ENCODE data around the gene NETO1. TPM values are rescaled to one million over a fixed set of nuclear protein-coding genes. Genes with fewer than 3 reads are reported as not detected.

The NETO1 gene
- total and polyA plus RNA-seq, 7 donors: under 0.01 to 0.86 TPM; not detected in 5

DNA sequence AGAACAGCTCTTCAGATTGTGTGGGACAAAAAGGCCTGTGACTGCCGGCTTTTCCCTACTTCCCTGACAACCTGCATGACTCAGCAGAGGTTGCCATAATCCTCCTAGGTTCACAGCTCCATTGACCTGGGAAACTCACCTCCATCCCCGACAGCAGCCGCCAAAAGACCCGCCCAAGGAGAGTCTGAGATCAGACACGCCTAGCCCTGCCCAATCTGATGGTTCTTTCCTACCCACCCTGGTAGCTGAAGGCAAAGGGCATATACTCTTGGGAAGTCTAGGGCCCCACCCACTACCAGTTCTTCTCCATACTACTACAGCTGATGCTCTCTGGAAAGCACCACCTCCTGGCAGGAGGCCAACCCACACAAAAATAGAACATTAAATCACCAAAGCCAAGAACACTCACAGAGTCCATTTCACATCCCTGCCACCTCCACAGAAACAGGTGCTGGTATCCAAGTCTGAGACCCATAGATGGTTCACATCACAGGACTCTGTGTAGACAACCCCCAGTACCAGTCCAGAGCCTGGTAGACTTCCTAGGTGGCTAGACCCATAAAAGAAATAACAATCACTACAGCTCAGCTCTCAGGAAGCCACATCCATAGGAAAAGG is 140.6 kb downstream of the NETO1 start:
- intact Hi-C loops (cut with DNase I): no loop called here
- no peak for TF ChIP-seq POLR2A (IDR thresholded peaks at IDR 0.05)
- TF ChIP-seq POLR2AphosphoS5 (IDR thresholded peaks at IDR 0.05): no peak
- TF ChIP-seq, protein P1, sequence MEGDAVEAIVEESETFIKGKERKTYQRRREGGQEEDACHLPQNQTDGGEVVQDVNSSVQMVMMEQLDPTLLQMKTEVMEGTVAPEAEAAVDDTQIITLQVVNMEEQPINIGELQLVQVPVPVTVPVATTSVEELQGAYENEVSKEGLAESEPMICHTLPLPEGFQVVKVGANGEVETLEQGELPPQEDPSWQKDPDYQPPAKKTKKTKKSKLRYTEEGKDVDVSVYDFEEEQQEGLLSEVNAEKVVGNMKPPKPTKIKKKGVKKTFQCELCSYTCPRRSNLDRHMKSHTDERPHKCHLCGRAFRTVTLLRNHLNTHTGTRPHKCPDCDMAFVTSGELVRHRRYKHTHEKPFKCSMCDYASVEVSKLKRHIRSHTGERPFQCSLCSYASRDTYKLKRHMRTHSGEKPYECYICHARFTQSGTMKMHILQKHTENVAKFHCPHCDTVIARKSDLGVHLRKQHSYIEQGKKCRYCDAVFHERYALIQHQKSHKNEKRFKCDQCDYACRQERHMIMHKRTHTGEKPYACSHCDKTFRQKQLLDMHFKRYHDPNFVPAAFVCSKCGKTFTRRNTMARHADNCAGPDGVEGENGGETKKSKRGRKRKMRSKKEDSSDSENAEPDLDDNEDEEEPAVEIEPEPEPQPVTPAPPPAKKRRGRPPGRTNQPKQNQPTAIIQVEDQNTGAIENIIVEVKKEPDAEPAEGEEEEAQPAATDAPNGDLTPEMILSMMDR (IDR thresholded peaks at IDR 0.05): no peak
- TF ChIP-seq EP300 (IDR thresholded peaks at IDR 0.05): no peak
- WGBS, 2 donors: 25 to 73% methylated on average over 5 of the region's 5 CpGs
- Histone ChIP-seq H3K27ac (no peak overlapping the region), H3K4me1 (no peaks in the 10 kb centered on the region), H3K36me3 (no peaks in the 10 kb centered on the region), H3K27me3 (no peaks in the 10 kb centered on the region), H3K9me3 (peaks cover 0 to 3% (median 0%) of the 10 kb centered on the region in 4 donors), H3K4me3 (no peak overlapping the region)
- no peak for DNase-seq

DNA sequence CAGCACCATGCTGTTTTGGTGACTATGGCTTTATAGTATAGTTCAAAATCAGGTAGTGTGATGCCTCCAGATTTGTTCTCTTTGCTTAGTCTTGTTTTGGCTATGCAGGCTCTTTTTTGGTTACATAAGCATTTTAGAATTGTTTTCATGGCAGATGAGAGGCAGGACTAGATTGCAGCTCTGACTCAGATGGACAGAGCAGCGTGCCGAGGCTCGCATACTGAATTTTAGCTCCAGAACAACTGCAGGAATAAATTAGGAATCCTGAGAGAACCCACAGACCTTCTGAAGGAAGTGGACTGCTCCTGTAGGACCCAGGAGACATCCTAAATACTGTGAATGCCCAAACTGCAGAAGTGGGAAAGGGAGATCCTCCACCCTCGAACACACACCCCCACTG is 141.6 kb downstream of the NETO1 start:
- H3K9me3 ChIP-seq: peaks cover 0 to 3% (median 0%) of the 10 kb centered on the region in 4 donors
- DNase-seq: no peak
- H3K27me3 ChIP-seq: no peaks in the 10 kb centered on the region
- intact Hi-C loops (cut with DNase I): no loop called here
- 93 to 95% methylated on average over 4 of the region's 4 CpGs for WGBS, 2 donors
- H3K27ac ChIP-seq: no peak overlapping the region
- H3K4me3 ChIP-seq: no peak overlapping the region
- H3K36me3 ChIP-seq: no peaks in the 10 kb centered on the region
- TF ChIP-seq EP300 (IDR thresholded peaks at IDR 0.05) (no peak), POLR2A (IDR thresholded peaks at IDR 0.05) (no peak), POLR2AphosphoS5 (IDR thresholded peaks at IDR 0.05) (no peak)
- TF ChIP-seq, protein P1 (IDR thresholded peaks at IDR 0.05): no peak
- H3K4me1 ChIP-seq: no peaks in the 10 kb centered on the region

DNA sequence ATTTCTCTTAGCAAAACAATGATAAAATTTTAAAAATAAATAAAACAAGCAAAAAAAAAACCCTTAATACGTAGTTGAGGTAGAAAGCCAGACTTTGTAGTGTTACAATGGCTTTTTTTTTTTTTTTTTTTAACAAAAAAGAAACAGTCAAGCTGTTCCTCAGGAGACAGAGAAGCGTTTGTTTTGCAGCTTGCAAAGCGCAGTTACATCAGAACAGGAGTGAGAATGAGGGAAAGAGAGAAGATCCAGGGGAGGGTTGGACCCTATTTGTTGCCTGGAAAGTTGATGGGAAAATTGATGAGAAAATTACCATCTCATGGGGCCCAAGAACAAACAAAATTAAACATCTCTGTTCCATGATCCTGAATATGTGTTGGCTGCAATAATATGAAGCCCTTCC is 146.5 kb downstream of the NETO1 start:
- H3K27ac ChIP-seq: no peak overlapping the region
- no peak for TF ChIP-seq EP300 (IDR thresholded peaks at IDR 0.05)
- TF ChIP-seq POLR2A (IDR thresholded peaks at IDR 0.05): no peak
- TF ChIP-seq, protein P1 (IDR thresholded peaks at IDR 0.05): no peak
- TF ChIP-seq POLR2AphosphoS5 (IDR thresholded peaks at IDR 0.05): no peak
- H3K9me3 ChIP-seq: peaks cover 0 to 2% (median 0%) of the 10 kb centered on the region in 4 donors
- no peak overlapping the region for H3K4me3 ChIP-seq
- no peaks in the 10 kb centered on the region for H3K27me3 ChIP-seq
- intact Hi-C loops (cut with DNase I): no loop called here
- no peaks in the 10 kb centered on the region for H3K36me3 ChIP-seq
- no peak for DNase-seq
- 51 to 63% methylated on average over 3 of the region's 3 CpGs for WGBS, 2 donors
- no peaks in the 10 kb centered on the region for H3K4me1 ChIP-seq

DNA sequence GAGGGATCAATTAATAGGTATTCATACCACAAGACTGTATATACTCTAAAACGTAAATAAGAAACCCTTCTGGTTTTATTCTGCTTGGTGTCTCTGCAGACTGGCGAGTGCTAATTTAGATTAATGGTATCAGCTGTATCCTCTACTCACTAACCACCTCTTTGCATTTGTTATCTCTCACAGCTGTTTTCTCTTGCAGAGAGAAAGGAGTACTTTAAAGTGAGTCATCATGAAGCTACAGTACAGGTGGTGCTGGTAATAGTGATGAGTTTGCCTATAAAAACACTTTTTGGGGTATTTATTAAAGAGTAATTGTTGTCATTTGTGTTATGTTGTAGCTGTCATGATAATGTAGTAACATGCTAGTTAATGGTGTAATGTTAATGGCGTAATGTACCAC is 147.7 kb downstream of the NETO1 start:
- no peak overlapping the region for H3K27ac ChIP-seq
- intact Hi-C loops (cut with DNase I): no loop called here
- TF ChIP-seq, protein P1 (IDR thresholded peaks at IDR 0.05): no peak
- TF ChIP-seq EP300 (IDR thresholded peaks at IDR 0.05) (no peak), POLR2AphosphoS5 (IDR thresholded peaks at IDR 0.05) (no peak), POLR2A (IDR thresholded peaks at IDR 0.05) (no peak)
- 64 to 71% methylated on average over 3 of the region's 3 CpGs for WGBS, 2 donors
- no peak overlapping the region for H3K4me3 ChIP-seq
- no peaks in the 10 kb centered on the region for H3K9me3 ChIP-seq
- DNase-seq: no peak
- H3K4me1 ChIP-seq: no peaks in the 10 kb centered on the region
- H3K36me3 ChIP-seq: no peaks in the 10 kb centered on the region
- H3K27me3 ChIP-seq: no peaks in the 10 kb centered on the region

DNA sequence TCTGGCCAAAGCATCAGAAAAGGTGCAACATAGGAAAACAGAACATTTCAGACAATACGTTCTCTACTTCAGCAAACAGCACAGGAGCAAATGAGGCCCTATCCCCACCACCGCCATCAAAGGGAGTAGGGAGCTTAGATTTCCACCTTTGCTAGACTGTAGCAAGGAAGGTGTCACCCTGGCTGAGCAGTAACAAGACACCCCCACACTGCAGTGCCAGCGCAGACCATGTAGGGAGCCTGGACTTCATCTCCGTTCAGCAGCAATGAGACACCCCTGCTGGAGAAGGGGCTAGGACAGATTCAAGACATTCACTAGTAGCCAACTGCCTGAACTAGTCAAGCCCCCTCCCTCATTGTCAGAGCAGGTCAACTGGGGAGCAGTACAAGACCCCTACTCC is 163.6 kb downstream of the NETO1 start:
- Histone ChIP-seq H3K9me3 (no peaks in the 10 kb centered on the region), H3K4me1 (no peaks in the 10 kb centered on the region), H3K36me3 (no peaks in the 10 kb centered on the region), H3K27ac (no peak overlapping the region), H3K4me3 (no peak overlapping the region), H3K27me3 (no peaks in the 10 kb centered on the region)
- no peak for DNase-seq
- TF ChIP-seq POLR2AphosphoS5 (IDR thresholded peaks at IDR 0.05): no peak
- TF ChIP-seq POLR2A (IDR thresholded peaks at IDR 0.05): no peak
- TF ChIP-seq, protein P1 (IDR thresholded peaks at IDR 0.05): no peak
- TF ChIP-seq EP300 (IDR thresholded peaks at IDR 0.05): no peak
- 85 to 86% methylated on average over 4 of the region's 4 CpGs for WGBS, 2 donors
- intact Hi-C loops (cut with DNase I): no loop called here

Measured in sigmoid colon (tissue), 7 donors.